SK-N-SH (cell line): Measurements from ENCODE around the gene GRK5. TPM values are rescaled to one million over a fixed set of nuclear protein-coding genes. Genes with fewer than 3 reads are reported as not detected.
A peak's percentile ranks its signal among the peaks of the same experiment; 100 is the strongest.
"Not testable (repeated sequence)": the region's sequence is repeated elsewhere in the genome, so short reads cannot be mapped to it uniquely, and the experiment has no call there.

Experiments
- CTCF ChIA-PET: fragments of 300-600, 350-600 bp; formaldehyde crosslinking; extraction: SDS; loops from one replicate; lab custom pipeline; 2021; lab: Yijun Ruan, JAX
- POLR2A ChIA-PET: fragments of 350-600 bp; sonication (Branson Sonifier 250); formaldehyde crosslinking; extraction: SDS; loops from one replicate; lab custom pipeline; 2020; ENCODE audit warnings: antibody characterized with exemption, inconsistent platforms; lab: Yijun Ruan, JAX
- DNase-seq: peaks from one replicate; pipeline ENCODE4 v3.0.0; 2012
- H2AFZ ChIP-seq: fragments of 200-600 bp; sonication (generic); 2 replicates; pipeline ENCODE4 v1.8.1; 2016; ENCODE audit warnings: antibody characterized with exemption, mild to moderate bottlenecking, low read depth
- H3F3A ChIP-seq: fragments of 200-600 bp; sonication (generic); replicated peaks from 2 replicates; pipeline ENCODE3; 2016; ENCODE audit warnings: antibody characterized with exemption, mild to moderate bottlenecking; ENCODE audit not compliant: insufficient read depth
- H3K27ac ChIP-seq, 2 experiments: fragments of 200-500 bp in 1 of 2; fragments of 200-600 bp in 1 of 2; sonication (Bioruptor generic) in 1 of 2; sonication (generic), shearing (Covaris generic) in 1 of 2; 2 replicates each; pipeline versions ENCODE4 v1.5.1 to v1.6.1; 2014 to 2016; ENCODE audit warnings: low read depth in 2 of 2, inconsistent platforms in 1 of 2, low read length in 1 of 2, mild to moderate bottlenecking in 1 of 2, mixed read lengths in 1 of 2
- H3K27me3 ChIP-seq: fragments of 200-600 bp; sonication (generic), shearing (Covaris generic); 2 replicates; pipeline ENCODE4 v1.6.1; 2016; ENCODE audit warnings: mixed run types; ENCODE audit not compliant: insufficient read depth
- H3K36me3 ChIP-seq, 2 experiments: fragments of 200-500 bp in 1 of 2; fragments of 200-600 bp in 1 of 2; sonication (Bioruptor generic) in 1 of 2; sonication (generic) in 1 of 2; replicated peaks in 1 of 2; 2 replicates each; pipeline versions ENCODE3 to v1.5.1; 2014 to 2016; ENCODE audit warnings: low read length in 1 of 2, mild to moderate bottlenecking in 1 of 2; ENCODE audit not compliant: insufficient read depth in 2 of 2, control insufficient read depth in 1 of 2
- H3K4me1 ChIP-seq, 2 experiments: fragments of 200-500 bp in 1 of 2; fragments of 200-600 bp in 1 of 2; sonication (Bioruptor generic) in 1 of 2; sonication (generic), shearing (Covaris generic) in 1 of 2; 2 replicates each; pipeline versions ENCODE4 v1.5.1 to v1.6.1; 2014 to 2016; ENCODE audit warnings: low read depth in 1 of 2, low read length in 1 of 2, mixed run types in 1 of 2; ENCODE audit not compliant: insufficient read depth in 2 of 2, control insufficient read depth in 1 of 2
- H3K4me2 ChIP-seq: fragments of 200-600 bp; sonication (generic), shearing (Covaris generic); 2 replicates; pipeline ENCODE4 v1.6.1; 2017; ENCODE audit warnings: mixed run types
- H3K4me3 ChIP-seq, 2 experiments: fragments of 200-500 bp in 1 of 2; fragments of 200-600 bp in 1 of 2; sonication (Bioruptor generic) in 1 of 2; sonication (generic), shearing (Covaris generic) in 1 of 2; 2 replicates each; pipeline versions ENCODE4 v1.5.1 to v1.8.1; 2014 to 2016; ENCODE audit warnings: low read depth in 2 of 2, inconsistent platforms in 1 of 2, low read length in 1 of 2, mild to moderate bottlenecking in 1 of 2, mixed read lengths in 1 of 2, moderate library complexity in 1 of 2
- H3K79me2 ChIP-seq: fragments of 200-600 bp; sonication (generic); 2 replicates; pipeline ENCODE4 v1.8.1; 2017; ENCODE audit warnings: mild to moderate bottlenecking; ENCODE audit not compliant: insufficient read depth
- H3K9ac ChIP-seq: fragments of 200-600 bp; sonication (generic); 2 replicates; pipeline ENCODE4 v1.6.1; 2017; ENCODE audit warnings: mixed run types
- H3K9me2 ChIP-seq: fragments of 200-600 bp; sonication (generic); 2 replicates; pipeline ENCODE4 v1.6.1; 2017; ENCODE audit warnings: mixed run types
- H3K9me3 ChIP-seq: fragments of 200-600 bp; sonication (generic); 2 replicates; pipeline ENCODE4 v1.6.1; 2017; ENCODE audit warnings: mixed run types, mild to moderate bottlenecking, moderate library complexity
- H4K20me1 ChIP-seq: fragments of 200-600 bp; sonication (generic); 2 replicates; pipeline ENCODE4 v1.6.1; 2017; ENCODE audit warnings: mild to moderate bottlenecking, mixed run types; ENCODE audit not compliant: insufficient read depth
- CHD2 ChIP-seq: fragments of 150-350 bp; IDR thresholded peaks from 2 replicates; pipeline ENCODE4 v1.6.1; 2018; ENCODE audit warnings: low read length; ENCODE audit not compliant: partially characterized antibody
- EP300 ChIP-seq, 2 experiments: IDR thresholded peaks; 2 replicates each; pipeline versions ENCODE4 v1.4.0 to v1.6.1; 2012; ENCODE audit warnings: borderline replicate concordance in 1 of 2, low read depth in 1 of 2, low read length in 1 of 2
- GABPA ChIP-seq: IDR thresholded peaks from 2 replicates; pipeline ENCODE4 v1.4.0; 2012; ENCODE audit warnings: low read depth, mild to moderate bottlenecking
- MXI1 ChIP-seq: IDR thresholded peaks from 2 replicates; pipeline ENCODE4 v1.6.1; 2012; ENCODE audit warnings: mild to moderate bottlenecking, low read depth, low read length, improper control_type of control experiment
- NRF1 ChIP-seq: IDR thresholded peaks from 2 replicates; pipeline ENCODE4 v1.6.1; 2012; ENCODE audit warnings: low read depth, mild to moderate bottlenecking, low read length
- PBX3 ChIP-seq: IDR thresholded peaks from 2 replicates; pipeline ENCODE4; 2012
- POLR2AphosphoS5 ChIP-seq: IDR thresholded peaks from 2 replicates; pipeline ENCODE4 v1.6.1; 2012; ENCODE audit warnings: low read depth, low read length
- RAD21 ChIP-seq: IDR thresholded peaks from 2 replicates; pipeline ENCODE4 v1.6.1; 2012; ENCODE audit warnings: mild to moderate bottlenecking, low read length
- RCOR1 ChIP-seq: fragments of 150-350 bp; IDR thresholded peaks from 2 replicates; pipeline ENCODE4 v1.6.1; 2017; ENCODE audit warnings: antibody characterized with exemption, low read length
- RXRA ChIP-seq: IDR thresholded peaks from 2 replicates; pipeline ENCODE4 v1.4.0; 2012; ENCODE audit warnings: low read depth, mild to moderate bottlenecking, borderline replicate concordance
- SIN3A ChIP-seq: IDR thresholded peaks from 2 replicates; pipeline ENCODE4 v1.6.1; 2012; ENCODE audit warnings: low read depth, mild to moderate bottlenecking, low read length, moderate library complexity, borderline replicate concordance
- TCF12 ChIP-seq: IDR thresholded peaks from 2 replicates; pipeline ENCODE4 v1.4.0; 2012
- TEAD4 ChIP-seq: IDR thresholded peaks from 2 replicates; pipeline ENCODE4 v1.4.0; 2012; ENCODE audit warnings: mild to moderate bottlenecking, borderline replicate concordance; ENCODE audit not compliant: insufficient read depth
- WGBS: methylation state at CpG from one replicate; pipeline ENCODE4 v1.1.6; 2017; ENCODE audit warnings: low lambda C conversion rate; 5-methylcytosine and 5-hydroxymethylcytosine counted together
- polyA plus RNA-seq, 3 experiments: library from polyadenylated mRNA; depleted of rRNA; stranded (reverse); fragments of >200 nt; gene quantifications; 2 replicates each; pipeline ENCODE4 v1.2.3, GENCODE V29; 2012

Gene GRK5
- polyA plus RNA-seq, 1 of the 3 experiments (the other 2 are of a cell fraction), result 12.1 TPM

- peaks cover 29 to 39% of the 10 kb centered on the region in 2 experiments for H3K4me1 ChIP-seq
- H3K79me2 ChIP-seq, result peaks cover 15% of the 10 kb centered on the region; the same call in 1 of the 2 replicates
- no peaks in the 10 kb centered on the region for H3K9me2 ChIP-seq
- no peaks in the 10 kb centered on the region for H3K36me3 ChIP-seq
- H3K9ac ChIP-seq, result no peak overlapping the region
- no peaks in the 10 kb centered on the region for H4K20me1 ChIP-seq
- 0 out of 4 replicates have a peak overlapping the region, but pooled peaks of 1 of the 2 experiments have one; percentile 2 for H3K4me3 ChIP-seq
- POLR2A ChIA-PET, result no interaction called here
- DNase-seq, result no peak
- TF ChIP-seq NRF1 (no peak), EP300 (IDR thresholded peaks at IDR 0.05; ENCODE audit: borderline replicate concordance in 1 of 2, low read depth in 1 of 2, low read length in 1 of 2) (no peak)
- TF ChIP-seq, all 33 proteins: peak for 0
- peak overlapping the region; percentile 53 to 62; a peak in 3 of 4 replicates for H3K27ac ChIP-seq
- H3K9me3 ChIP-seq, result no peaks in the 10 kb centered on the region
- peak overlapping the region; percentile 13; the same call in 1 of the 2 replicates for H2AFZ ChIP-seq
- 68% methylated on average over 7 of the region's 8 CpGs for WGBS
- CTCF ChIA-PET, result interaction anchor here (0.6 to 2.3 kb wide), 3 partner anchors 31 to 64 kb away, joined by 3 to 6 read pairs (median 3); partner anchors contain the start of gene GRK5
- peak overlapping the region; percentile 62; the same call in 1 of the 2 replicates for H3K4me2 ChIP-seq
- peaks cover 5% of the 10 kb centered on the region for H3F3A ChIP-seq
- H3K27me3 ChIP-seq, result no peaks in the 10 kb centered on the region
Observed at GRCh38 chr10:119237722-119238436, 30.5 kb downstream of the GRK5 start.

GRCh38 chr10:119238577-119238976 lies 31.2 kb downstream of the GRK5 start:
- POLR2A ChIA-PET, result no interaction called here
- Histone ChIP-seq H2AFZ (no peak overlapping the region), H3K4me2 (peak overlapping the region; percentile 62; the same call in 1 of the 2 replicates), H3K9me2 (no peaks in the 10 kb centered on the region), H3K4me1 (peaks cover 29 to 34% of the 10 kb centered on the region in 2 experiments), H3K79me2 (peaks cover 16% of the 10 kb centered on the region; the same call in 1 of the 2 replicates), H3F3A (peaks cover 5% of the 10 kb centered on the region), H4K20me1 (no peaks in the 10 kb centered on the region), H3K27ac (peak overlapping the region; percentile 53 to 62), H3K36me3 (no peaks in the 10 kb centered on the region), H3K9ac (no peak overlapping the region), H3K4me3 (0 out of 4 replicates have a peak overlapping the region, but pooled peaks of 1 of the 2 experiments have one; percentile 2), H3K9me3 (no peaks in the 10 kb centered on the region), H3K27me3 (no peaks in the 10 kb centered on the region)
- peak; percentile 76 for DNase-seq
- 49% methylated on average over 8 of the region's 8 CpGs for WGBS
- TF ChIP-seq SIN3A, result no peak
- TF ChIP-seq RAD21, result peak; percentile 5; the same call in 1 of the 2 replicates
- TF ChIP-seq RCOR1, result peak; percentile 95
- TF ChIP-seq MXI1, result no peak
- peak; percentile 71 for TF ChIP-seq PBX3
- peak; percentile 67; the same call in 1 of the 2 replicates for TF ChIP-seq POLR2AphosphoS5
- no peak for TF ChIP-seq GABPA
- TF ChIP-seq TEAD4, result peak; percentile 15; the same call in 1 of the 2 replicates
- peak; percentile 41; the same call in 1 of the 2 replicates for TF ChIP-seq RXRA
- TF ChIP-seq TCF12, result peak; percentile 96
- peak; percentile 46 for TF ChIP-seq CHD2
- peak in 1 of 2 experiments; percentile 79; a peak in 2 of 4 replicates for TF ChIP-seq EP300 (IDR thresholded peaks at IDR 0.05; ENCODE audit: borderline replicate concordance in 1 of 2, low read depth in 1 of 2, low read length in 1 of 2)
- CTCF ChIA-PET, result interaction anchor here (0.6 to 2.3 kb wide), 5 partner anchors 16 to 207 kb away, joined by 3 to 6 read pairs (median 3); partner anchors contain the start of gene GRK5

- not testable (repeated sequence) for H3K4me3 ChIP-seq, H3K9ac ChIP-seq, H3K9me2 ChIP-seq, H2AFZ ChIP-seq, DNase-seq, H3K27me3 ChIP-seq, H3K36me3 ChIP-seq, H4K20me1 ChIP-seq, H3F3A ChIP-seq, H3K4me2 ChIP-seq, H3K9me3 ChIP-seq
- Histone ChIP-seq H3K27ac (peak overlapping the region; percentile 20 to 53; a peak in 3 of 4 replicates), H3K4me1 (peaks cover 29 to 32% of the 10 kb centered on the region in 2 experiments), H3K79me2 (peaks cover 19% of the 10 kb centered on the region; the same call in 1 of the 2 replicates)
- ChIA-PET POLR2A (interaction anchor here (0.7 kb wide), 1 partner anchor 8 kb away, joined by 3 read pairs; no protein-coding TSS in a partner anchor), CTCF (interaction anchor here (1.0 to 2.3 kb wide), 3 partner anchors 17 to 206 kb away, joined by 3 to 6 read pairs (median 4); partner anchors contain the start of gene GRK5)
- whole genome bisulfite sequencing, result 92% methylated on average over 6 of the region's 6 CpGs
Observed at GRCh38 chr10:119239015-119239414, 31.6 kb downstream of the GRK5 start.

GRCh38 chr10:119239630-119240029 lies 32.3 kb downstream of the GRK5 start:
- H3K4me2 ChIP-seq, H3K36me3 ChIP-seq, H3K27ac ChIP-seq, H4K20me1 ChIP-seq, H3K9me3 ChIP-seq, H3F3A ChIP-seq, DNase-seq, H2AFZ ChIP-seq, H3K27me3 ChIP-seq, H3K9ac ChIP-seq, H3K9me2 ChIP-seq, H3K4me3 ChIP-seq: not testable (repeated sequence)
- peaks cover 19% of the 10 kb centered on the region for H3K79me2 ChIP-seq
- ChIA-PET CTCF (interaction anchor here (0.6 to 2.3 kb wide), 4 partner anchors 17 to 206 kb away, joined by 3 to 6 read pairs (median 4); partner anchors contain the start of gene GRK5), POLR2A (interaction anchor here (0.7 kb wide), 1 partner anchor 8 kb away, joined by 3 read pairs; no protein-coding TSS in a partner anchor)
- 97% methylated on average over 4 of the region's 4 CpGs for WGBS
- H3K4me1 ChIP-seq, result peaks cover 29 to 32% of the 10 kb centered on the region in 2 experiments
